Activated CD8-positive, alpha-beta memory T cell treated with anti-CD3 and anti-CD28 coated beads for 4 hours (primary cell): ENCODE measurements around the gene MINDY4.

Experiments
- DNase-seq, 2 donors: peaks; one replicate each; pipeline ENCODE4 v3.0.0-alpha.2; 2020; ENCODE audit warnings: low read depth in 2 of 2

The MINDY4 gene

GRCh38 chr7:30741289-30741688 lies 29.9 kb upstream of the MINDY4 start:
- no peak for DNase-seq

- DNase-seq: no peak
Observed at GRCh38 chr7:30743371-30744074, 27.7 kb upstream of the MINDY4 start.

- DNase-seq: no peak
Observed at GRCh38 chr7:30744075-30744417, 27.2 kb upstream of the MINDY4 start.

GRCh38 chr7:30745261-30745941 lies 25.8 kb upstream of the MINDY4 start:
- DNase-seq: no peak

- DNase-seq: no peak
Observed at GRCh38 chr7:30750010-30750409, 21.2 kb upstream of the MINDY4 start.

- no peak for DNase-seq
Observed at GRCh38 chr7:30750683-30751650, 20.2 kb upstream of the MINDY4 start.

GRCh38 chr7:30751696-30752273 lies 19.4 kb upstream of the MINDY4 start, which contains the start of gene INMT:
INMT (plus strand) TSS chr7:30752135; CDS start chr7:30752151, 16 bp downstream.
- no peak for DNase-seq

GRCh38 chr7:30752484-30752883 lies 18.7 kb upstream of the MINDY4 start:
- DNase-seq: no peak

- no peak for DNase-seq
Observed at GRCh38 chr7:30752979-30753378, 18.2 kb upstream of the MINDY4 start.

- DNase-seq: no peak
Observed at GRCh38 chr7:30754315-30754877, 16.8 kb upstream of the MINDY4 start.

- no peak for DNase-seq
Observed at GRCh38 chr7:30755384-30756154, 15.6 kb upstream of the MINDY4 start.

GRCh38 chr7:30757342-30757692 lies 13.9 kb upstream of the MINDY4 start:
- no peak for DNase-seq

- no peak for DNase-seq
Observed at GRCh38 chr7:30760514-30761213, 10.6 kb upstream of the MINDY4 start.

- DNase-seq: no peak
Observed at GRCh38 chr7:30761214-30762156, 9.7 kb upstream of the MINDY4 start.

GRCh38 chr7:30764030-30764975 lies 6.9 kb upstream of the MINDY4 start:
- no peak for DNase-seq

- DNase-seq: no peak
Observed at GRCh38 chr7:30765408-30765807, 5.8 kb upstream of the MINDY4 start.

- no peak for DNase-seq
Observed at GRCh38 chr7:30770845-30771173, 408 bp upstream of the MINDY4 start.

- DNase-seq: no peak
Observed at GRCh38 chr7:30771880-30772425, 736 bp downstream of the MINDY4 start.
